HG02763 (cell line): ENCODE measurements around the gene ZNF397.
"Not testable (repeated sequence)": the region's sequence is repeated elsewhere in the genome, so short reads cannot be mapped to it uniquely, and the experiment has no call there.

Experiments
- ATAC-seq: cut with Tn5 transposase; IDR thresholded peaks from one replicate; pipeline ENCODE4 v1.9.1; 2021; ENCODE audit warnings: mild to moderate bottlenecking, moderate library complexity; ENCODE audit not compliant: unreplicated experiment

The ZNF397 gene

GRCh38 chr18:35240664-35241447, at the start of gene ZNF397:
Gene ZNF397 (plus strand): TSS chr18:35241034. CDS start chr18:35242471, 1,437 bp downstream.
- peak; percentile 99 for ATAC-seq

- no peak for ATAC-seq
Observed at GRCh38 chr18:35191698-35192025, 49.2 kb upstream of the ZNF397 start.

GRCh38 chr18:35192415-35192814, 48.4 kb upstream of the ZNF397 start:
- no peak for ATAC-seq

- no peak for ATAC-seq
Observed at GRCh38 chr18:35193316-35193715, 47.5 kb upstream of the ZNF397 start.

- no peak for ATAC-seq
Observed at GRCh38 chr18:35197296-35197695, 43.5 kb upstream of the ZNF397 start.

GRCh38 chr18:35201256-35201931, 39.4 kb upstream of the ZNF397 start:
- ATAC-seq = no peak

GRCh38 chr18:35203067-35203466, 37.8 kb upstream of the ZNF397 start:
- no peak for ATAC-seq

- ATAC-seq = no peak
Observed at GRCh38 chr18:35205199-35205712, 35.6 kb upstream of the ZNF397 start.

GRCh38 chr18:35205746-35206458, 34.9 kb upstream of the ZNF397 start:
- ATAC-seq = not testable (repeated sequence)

- no peak for ATAC-seq
Observed at GRCh38 chr18:35215026-35215425, 25.8 kb upstream of the ZNF397 start.

- ATAC-seq = not testable (repeated sequence)
Observed at GRCh38 chr18:35216611-35217010, 24.2 kb upstream of the ZNF397 start.

- ATAC-seq = not testable (repeated sequence)
Observed at GRCh38 chr18:35219331-35219730, 21.5 kb upstream of the ZNF397 start.

- no peak for ATAC-seq
Observed at GRCh38 chr18:35220424-35220823, 20.4 kb upstream of the ZNF397 start.

GRCh38 chr18:35223797-35224196, 17.0 kb upstream of the ZNF397 start:
- no peak for ATAC-seq

GRCh38 chr18:35227254-35227653, 13.6 kb upstream of the ZNF397 start:
- ATAC-seq = no peak

GRCh38 chr18:35231052-35231451, 9.8 kb upstream of the ZNF397 start:
- ATAC-seq = peak; percentile 77

GRCh38 chr18:35236571-35237363, 4.1 kb upstream of the ZNF397 start:
- ATAC-seq = no peak

- no peak for ATAC-seq
Observed at GRCh38 chr18:35239314-35239713, 1.5 kb upstream of the ZNF397 start.

- no peak for ATAC-seq
Observed at GRCh38 chr18:35241448-35241804, 592 bp downstream of the ZNF397 start.

GRCh38 chr18:35242426-35242825, 1.6 kb downstream of the ZNF397 start:
- ATAC-seq = no peak

- no peak for ATAC-seq
Observed at GRCh38 chr18:35244671-35245070, 3.8 kb downstream of the ZNF397 start.
